ENCODE results near the gene CEMIP. TPM values are rescaled to one million over a fixed set of nuclear protein-coding genes. Genes with fewer than 3 reads are reported as not detected.

Gene CEMIP
- total and polyA plus RNA-seq, 2 experiments from 2014 or later = 0.27 to 2.1 TPM

DNA sequence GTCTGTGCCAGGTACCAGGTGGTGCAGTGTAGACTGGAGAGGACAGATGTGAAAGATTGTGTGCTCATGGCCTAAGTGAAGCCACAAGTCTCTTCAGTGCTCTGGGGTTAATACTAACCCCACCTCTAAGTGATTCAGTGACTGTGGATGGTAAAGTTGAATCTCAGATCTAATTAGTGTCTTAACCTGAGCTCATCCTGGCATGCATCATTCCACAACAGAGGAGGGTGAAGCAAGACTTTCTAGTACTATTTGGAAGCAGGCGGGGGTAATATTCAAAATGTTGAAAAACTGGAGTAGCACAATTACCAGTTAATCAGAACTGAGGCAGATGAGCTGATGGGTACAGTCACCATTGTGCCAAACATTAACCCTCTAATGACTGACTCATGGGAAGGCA is 213.3 kb downstream of the CEMIP start:
- DNase-seq (ENCODE audit: low spot score) (no peak), ATAC-seq (no peak)
- H3K27me3 Mint-ChIP-seq (ENCODE audit: insufficient read depth, low read depth, poor library complexity) = peaks cover 4% of the 10 kb centered on the region
- no peak overlapping the region for H3K27ac ChIP-seq (ENCODE audit: low read depth)
- H3K27me3 ChIP-seq (ENCODE audit: insufficient read depth) = no peaks in the 10 kb centered on the region
- no peak overlapping the region for H3K4me2 ChIP-seq
- H3K36me3 Mint-ChIP-seq (ENCODE audit: low read depth) = no peaks in the 10 kb centered on the region
- H4K20me1 ChIP-seq (replicated peaks; ENCODE audit: insufficient read depth) = peaks cover 6% of the 10 kb centered on the region
- no peaks in the 10 kb centered on the region for H3K9me3 Mint-ChIP-seq
- H3F3A ChIP-seq (replicated peaks; ENCODE audit: low read depth) = no peaks in the 10 kb centered on the region
- peaks cover 19% of the 10 kb centered on the region for H3K4me1 ChIP-seq (ENCODE audit: insufficient read depth)
- H3K36me3 ChIP-seq (ENCODE audit: insufficient read depth) = no peaks in the 10 kb centered on the region
- H2AFZ ChIP-seq = peak overlapping the region; percentile 35; the same call in 1 of the 2 replicates
- H3K27ac Mint-ChIP-seq = no peak overlapping the region
- H3K4me3 Mint-ChIP-seq = no peak overlapping the region
- H3K9me2 ChIP-seq (ENCODE audit: insufficient read depth) = no peaks in the 10 kb centered on the region
- H3K4me1 Mint-ChIP-seq = peaks cover 18% of the 10 kb centered on the region
- no peak for TF ChIP-seq EZH2 (IDR thresholded peaks at IDR 0.05; ENCODE audit: low read depth, unreplicated experiment)
- TF ChIP-seq ZNF331 (CRISPR knock-in tag; IDR thresholded peaks at IDR 0.05; ENCODE audit: low read depth) = no peak
- TF ChIP-seq POLR2AphosphoS5 (IDR thresholded peaks at IDR 0.05; ENCODE audit: low read depth) = no peak
- TF ChIP-seq NANOG (IDR thresholded peaks at IDR 0.05; ENCODE audit: borderline replicate concordance) = no peak
- TF ChIP-seq JUNB (IDR thresholded peaks at IDR 0.05; ENCODE audit: unreplicated experiment) = no peak
- no peak for TF ChIP-seq STAT1 (IDR thresholded peaks at IDR 0.05; ENCODE audit: unreplicated experiment)
- TF ChIP-seq, protein P1, sequence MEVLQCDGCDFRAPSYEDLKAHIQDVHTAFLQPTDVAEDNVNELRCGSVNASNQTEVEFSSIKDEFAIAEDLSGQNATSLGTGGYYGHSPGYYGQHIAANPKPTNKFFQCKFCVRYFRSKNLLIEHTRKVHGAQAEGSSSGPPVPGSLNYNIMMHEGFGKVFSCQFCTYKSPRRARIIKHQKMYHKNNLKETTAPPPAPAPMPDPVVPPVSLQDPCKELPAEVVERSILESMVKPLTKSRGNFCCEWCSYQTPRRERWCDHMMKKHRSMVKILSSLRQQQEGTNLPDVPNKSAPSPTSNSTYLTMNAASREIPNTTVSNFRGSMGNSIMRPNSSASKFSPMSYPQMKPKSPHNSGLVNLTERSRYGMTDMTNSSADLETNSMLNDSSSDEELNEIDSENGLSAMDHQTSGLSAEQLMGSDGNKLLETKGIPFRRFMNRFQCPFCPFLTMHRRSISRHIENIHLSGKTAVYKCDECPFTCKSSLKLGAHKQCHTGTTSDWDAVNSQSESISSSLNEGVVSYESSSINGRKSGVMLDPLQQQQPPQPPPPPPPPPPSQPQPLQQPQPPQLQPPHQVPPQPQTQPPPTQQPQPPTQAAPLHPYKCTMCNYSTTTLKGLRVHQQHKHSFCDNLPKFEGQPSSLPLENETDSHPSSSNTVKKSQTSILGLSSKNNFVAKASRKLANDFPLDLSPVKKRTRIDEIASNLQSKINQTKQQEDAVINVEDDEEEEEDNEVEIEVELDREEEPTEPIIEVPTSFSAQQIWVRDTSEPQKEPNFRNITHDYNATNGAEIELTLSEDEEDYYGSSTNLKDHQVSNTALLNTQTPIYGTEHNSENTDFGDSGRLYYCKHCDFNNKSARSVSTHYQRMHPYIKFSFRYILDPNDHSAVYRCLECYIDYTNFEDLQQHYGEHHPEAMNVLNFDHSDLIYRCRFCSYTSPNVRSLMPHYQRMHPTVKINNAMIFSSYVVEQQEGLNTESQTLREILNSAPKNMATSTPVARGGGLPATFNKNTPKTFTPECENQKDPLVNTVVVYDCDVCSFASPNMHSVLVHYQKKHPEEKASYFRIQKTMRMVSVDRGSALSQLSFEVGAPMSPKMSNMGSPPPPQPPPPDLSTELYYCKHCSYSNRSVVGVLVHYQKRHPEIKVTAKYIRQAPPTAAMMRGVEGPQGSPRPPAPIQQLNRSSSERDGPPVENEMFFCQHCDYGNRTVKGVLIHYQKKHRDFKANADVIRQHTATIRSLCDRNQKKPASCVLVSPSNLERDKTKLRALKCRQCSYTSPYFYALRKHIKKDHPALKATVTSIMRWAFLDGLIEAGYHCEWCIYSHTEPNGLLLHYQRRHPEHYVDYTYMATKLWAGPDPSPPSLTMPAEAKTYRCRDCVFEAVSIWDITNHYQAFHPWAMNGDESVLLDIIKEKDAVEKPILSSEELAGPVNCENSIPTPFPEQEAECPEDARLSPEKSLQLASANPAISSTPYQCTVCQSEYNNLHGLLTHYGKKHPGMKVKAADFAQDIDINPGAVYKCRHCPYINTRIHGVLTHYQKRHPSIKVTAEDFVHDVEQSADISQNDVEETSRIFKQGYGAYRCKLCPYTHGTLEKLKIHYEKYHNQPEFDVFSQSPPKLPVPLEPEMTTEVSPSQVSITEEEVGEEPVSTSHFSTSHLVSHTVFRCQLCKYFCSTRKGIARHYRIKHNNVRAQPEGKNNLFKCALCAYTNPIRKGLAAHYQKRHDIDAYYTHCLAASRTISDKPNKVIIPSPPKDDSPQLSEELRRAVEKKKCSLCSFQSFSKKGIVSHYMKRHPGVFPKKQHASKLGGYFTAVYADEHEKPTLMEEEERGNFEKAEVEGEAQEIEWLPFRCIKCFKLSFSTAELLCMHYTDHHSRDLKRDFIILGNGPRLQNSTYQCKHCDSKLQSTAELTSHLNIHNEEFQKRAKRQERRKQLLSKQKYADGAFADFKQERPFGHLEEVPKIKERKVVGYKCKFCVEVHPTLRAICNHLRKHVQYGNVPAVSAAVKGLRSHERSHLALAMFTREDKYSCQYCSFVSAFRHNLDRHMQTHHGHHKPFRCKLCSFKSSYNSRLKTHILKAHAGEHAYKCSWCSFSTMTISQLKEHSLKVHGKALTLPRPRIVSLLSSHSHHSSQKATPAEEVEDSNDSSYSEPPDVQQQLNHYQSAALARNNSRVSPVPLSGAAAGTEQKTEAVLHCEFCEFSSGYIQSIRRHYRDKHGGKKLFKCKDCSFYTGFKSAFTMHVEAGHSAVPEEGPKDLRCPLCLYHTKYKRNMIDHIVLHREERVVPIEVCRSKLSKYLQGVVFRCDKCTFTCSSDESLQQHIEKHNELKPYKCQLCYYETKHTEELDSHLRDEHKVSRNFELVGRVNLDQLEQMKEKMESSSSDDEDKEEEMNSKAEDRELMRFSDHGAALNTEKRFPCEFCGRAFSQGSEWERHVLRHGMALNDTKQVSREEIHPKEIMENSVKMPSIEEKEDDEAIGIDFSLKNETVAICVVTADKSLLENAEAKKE (CRISPR knock-in tag; IDR thresholded peaks at IDR 0.05) = no peak
- no peak for TF ChIP-seq ZNF114 (CRISPR knock-in tag; IDR thresholded peaks at IDR 0.05)
- TF ChIP-seq, protein P2, sequence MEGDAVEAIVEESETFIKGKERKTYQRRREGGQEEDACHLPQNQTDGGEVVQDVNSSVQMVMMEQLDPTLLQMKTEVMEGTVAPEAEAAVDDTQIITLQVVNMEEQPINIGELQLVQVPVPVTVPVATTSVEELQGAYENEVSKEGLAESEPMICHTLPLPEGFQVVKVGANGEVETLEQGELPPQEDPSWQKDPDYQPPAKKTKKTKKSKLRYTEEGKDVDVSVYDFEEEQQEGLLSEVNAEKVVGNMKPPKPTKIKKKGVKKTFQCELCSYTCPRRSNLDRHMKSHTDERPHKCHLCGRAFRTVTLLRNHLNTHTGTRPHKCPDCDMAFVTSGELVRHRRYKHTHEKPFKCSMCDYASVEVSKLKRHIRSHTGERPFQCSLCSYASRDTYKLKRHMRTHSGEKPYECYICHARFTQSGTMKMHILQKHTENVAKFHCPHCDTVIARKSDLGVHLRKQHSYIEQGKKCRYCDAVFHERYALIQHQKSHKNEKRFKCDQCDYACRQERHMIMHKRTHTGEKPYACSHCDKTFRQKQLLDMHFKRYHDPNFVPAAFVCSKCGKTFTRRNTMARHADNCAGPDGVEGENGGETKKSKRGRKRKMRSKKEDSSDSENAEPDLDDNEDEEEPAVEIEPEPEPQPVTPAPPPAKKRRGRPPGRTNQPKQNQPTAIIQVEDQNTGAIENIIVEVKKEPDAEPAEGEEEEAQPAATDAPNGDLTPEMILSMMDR (conservative IDR thresholded peaks at IDR 0.05; ENCODE audit: low read depth in 2 of 2) = no peak
- TF ChIP-seq, protein P3, sequence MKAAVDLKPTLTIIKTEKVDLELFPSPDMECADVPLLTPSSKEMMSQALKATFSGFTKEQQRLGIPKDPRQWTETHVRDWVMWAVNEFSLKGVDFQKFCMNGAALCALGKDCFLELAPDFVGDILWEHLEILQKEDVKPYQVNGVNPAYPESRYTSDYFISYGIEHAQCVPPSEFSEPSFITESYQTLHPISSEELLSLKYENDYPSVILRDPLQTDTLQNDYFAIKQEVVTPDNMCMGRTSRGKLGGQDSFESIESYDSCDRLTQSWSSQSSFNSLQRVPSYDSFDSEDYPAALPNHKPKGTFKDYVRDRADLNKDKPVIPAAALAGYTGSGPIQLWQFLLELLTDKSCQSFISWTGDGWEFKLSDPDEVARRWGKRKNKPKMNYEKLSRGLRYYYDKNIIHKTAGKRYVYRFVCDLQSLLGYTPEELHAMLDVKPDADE (IDR thresholded peaks at IDR 0.05) = no peak
- TF ChIP-seq EZH2phosphoT487 (IDR thresholded peaks at IDR 0.05; ENCODE audit: unreplicated experiment) = no peak
- TF ChIP-seq CREB1 (CRISPR knock-in tag; IDR thresholded peaks at IDR 0.05; ENCODE audit: low read depth) = no peak
- TF ChIP-seq, protein P4, sequence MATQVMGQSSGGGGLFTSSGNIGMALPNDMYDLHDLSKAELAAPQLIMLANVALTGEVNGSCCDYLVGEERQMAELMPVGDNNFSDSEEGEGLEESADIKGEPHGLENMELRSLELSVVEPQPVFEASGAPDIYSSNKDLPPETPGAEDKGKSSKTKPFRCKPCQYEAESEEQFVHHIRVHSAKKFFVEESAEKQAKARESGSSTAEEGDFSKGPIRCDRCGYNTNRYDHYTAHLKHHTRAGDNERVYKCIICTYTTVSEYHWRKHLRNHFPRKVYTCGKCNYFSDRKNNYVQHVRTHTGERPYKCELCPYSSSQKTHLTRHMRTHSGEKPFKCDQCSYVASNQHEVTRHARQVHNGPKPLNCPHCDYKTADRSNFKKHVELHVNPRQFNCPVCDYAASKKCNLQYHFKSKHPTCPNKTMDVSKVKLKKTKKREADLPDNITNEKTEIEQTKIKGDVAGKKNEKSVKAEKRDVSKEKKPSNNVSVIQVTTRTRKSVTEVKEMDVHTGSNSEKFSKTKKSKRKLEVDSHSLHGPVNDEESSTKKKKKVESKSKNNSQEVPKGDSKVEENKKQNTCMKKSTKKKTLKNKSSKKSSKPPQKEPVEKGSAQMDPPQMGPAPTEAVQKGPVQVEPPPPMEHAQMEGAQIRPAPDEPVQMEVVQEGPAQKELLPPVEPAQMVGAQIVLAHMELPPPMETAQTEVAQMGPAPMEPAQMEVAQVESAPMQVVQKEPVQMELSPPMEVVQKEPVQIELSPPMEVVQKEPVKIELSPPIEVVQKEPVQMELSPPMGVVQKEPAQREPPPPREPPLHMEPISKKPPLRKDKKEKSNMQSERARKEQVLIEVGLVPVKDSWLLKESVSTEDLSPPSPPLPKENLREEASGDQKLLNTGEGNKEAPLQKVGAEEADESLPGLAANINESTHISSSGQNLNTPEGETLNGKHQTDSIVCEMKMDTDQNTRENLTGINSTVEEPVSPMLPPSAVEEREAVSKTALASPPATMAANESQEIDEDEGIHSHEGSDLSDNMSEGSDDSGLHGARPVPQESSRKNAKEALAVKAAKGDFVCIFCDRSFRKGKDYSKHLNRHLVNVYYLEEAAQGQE (IDR thresholded peaks at IDR 0.05; ENCODE audit: unreplicated experiment) = no peak
- peaks cover 20% of the 10 kb centered on the region for H3K79me2 ChIP-seq (replicated peaks; ENCODE audit: insufficient read depth)
- H3K4me3 ChIP-seq = no peak overlapping the region
